NCI-H2171 (cell line): ENCODE measurements around the gene ASB16.

Experiments used
- DNase-seq: peaks from one replicate; lab custom pipeline; 2025; lab: John Stamatoyannopoulos, UW

Gene ASB16

DNA sequence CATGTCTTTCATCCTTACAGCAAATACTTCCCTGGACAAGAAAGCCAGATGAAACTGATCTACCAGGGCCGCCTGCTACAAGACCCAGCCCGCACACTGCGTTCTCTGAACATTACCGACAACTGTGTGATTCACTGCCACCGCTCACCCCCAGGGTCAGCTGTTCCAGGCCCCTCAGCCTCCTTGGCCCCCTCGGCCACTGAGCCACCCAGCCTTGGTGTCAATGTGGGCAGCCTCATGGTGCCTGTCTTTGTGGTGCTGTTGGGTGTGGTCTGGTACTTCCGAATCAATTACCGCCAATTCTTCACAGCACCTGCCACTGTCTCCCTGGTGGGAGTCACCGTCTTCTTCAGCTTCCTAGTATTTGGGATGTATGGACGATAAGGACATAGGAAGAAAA lies 20.0 kb downstream of the ASB16 start:
- no peak for DNase-seq

DNA sequence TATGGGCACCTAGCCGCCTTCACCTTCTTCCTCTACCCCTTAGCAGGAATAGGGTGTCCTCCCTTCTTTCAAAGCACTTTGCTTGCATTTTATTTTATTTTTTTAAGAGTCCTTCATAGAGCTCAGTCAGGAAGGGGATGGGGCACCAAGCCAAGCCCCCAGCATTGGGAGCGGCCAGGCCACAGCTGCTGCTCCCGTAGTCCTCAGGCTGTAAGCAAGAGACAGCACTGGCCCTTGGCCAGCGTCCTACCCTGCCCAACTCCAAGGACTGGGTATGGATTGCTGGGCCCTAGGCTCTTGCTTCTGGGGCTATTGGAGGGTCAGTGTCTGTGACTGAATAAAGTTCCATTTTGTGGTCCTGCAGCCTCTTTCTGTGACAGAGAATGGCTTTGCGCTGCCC lies 20.9 kb downstream of the ASB16 start:
- no peak for DNase-seq

DNA sequence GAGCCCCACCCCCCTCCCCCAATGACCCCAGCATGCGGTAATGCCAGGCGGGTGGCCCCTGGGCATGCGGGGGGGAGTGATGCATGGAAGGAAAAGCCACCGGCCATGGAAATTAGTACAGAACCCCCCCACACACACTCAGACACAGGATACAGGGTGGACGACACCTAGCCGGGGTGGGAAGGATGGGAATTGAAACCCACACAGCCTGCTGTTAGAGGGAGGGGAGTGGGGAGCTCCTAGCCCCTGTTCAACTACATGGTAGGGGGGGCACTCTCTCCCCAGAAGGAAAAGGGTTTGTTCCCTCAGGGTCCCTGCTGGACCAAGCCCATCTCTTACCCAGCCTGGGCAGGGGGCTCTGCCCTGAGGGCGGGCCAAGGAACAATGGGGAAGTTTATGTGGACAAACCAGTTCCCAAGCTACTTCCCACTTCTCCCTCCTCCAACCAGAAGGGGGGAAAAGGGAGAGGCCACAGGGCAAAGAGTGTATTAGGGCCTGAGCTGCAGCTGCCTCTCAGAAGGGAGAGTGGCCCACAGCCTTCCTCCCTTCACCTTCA lies 21.5 kb downstream of the ASB16 start:
- DNase-seq: no peak

DNA sequence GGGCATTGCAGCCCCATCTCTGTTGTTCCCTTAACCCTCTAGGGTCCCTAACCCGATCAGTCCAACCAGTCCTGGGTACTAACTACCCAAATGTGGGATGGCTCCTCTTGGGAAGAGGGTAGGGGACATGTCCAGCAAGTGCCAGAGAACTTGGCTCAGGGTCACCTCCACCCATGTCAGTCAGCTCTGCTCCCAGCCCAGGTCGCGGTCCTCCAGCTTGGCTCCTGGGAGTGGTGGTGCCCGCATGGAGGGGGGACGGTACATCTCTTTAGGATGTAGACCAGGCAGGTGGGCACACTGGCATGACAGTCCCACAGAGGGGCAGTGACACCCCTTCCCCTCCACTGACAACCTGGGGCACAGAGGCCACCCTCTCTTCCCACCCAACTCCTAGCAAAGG lies 22.2 kb downstream of the ASB16 start:
- no peak for DNase-seq

DNA sequence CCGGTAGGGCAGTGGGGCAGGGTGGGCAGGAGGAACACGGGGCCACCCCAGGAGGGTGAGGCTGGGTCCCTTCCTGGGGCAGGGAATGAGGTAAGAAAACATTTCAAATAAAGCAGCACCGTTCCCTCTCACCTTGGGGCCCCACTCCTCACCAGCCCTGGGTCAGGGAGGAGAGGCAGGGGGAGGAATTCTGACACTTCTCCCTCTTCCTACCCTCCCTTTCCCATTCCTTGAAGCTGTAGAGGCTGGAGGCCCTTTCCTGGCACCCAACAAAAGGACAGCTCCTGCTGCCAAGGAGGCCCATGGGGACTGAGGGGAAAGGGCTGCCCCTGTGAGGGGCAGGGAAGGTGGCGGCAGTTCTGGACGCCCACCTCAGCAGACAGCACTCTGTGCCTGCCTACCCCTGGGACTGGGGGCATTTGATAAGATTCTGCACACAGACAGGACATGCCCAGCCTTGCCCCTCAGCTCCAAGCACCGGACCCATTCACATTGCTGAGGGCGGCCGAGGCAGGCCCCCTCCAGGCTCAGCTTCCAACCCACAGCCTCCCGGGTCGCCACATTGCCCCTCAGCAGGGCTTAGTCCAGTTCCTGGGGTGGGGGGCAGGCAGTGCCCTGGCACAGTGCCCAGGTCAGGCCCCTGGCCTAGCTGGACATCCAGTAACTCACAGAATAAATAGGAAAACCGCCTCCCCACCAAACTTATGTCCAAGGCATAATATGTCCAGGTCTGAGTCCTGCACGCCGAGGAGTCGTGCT lies 23.0 kb downstream of the ASB16 start:
- no peak for DNase-seq

DNA sequence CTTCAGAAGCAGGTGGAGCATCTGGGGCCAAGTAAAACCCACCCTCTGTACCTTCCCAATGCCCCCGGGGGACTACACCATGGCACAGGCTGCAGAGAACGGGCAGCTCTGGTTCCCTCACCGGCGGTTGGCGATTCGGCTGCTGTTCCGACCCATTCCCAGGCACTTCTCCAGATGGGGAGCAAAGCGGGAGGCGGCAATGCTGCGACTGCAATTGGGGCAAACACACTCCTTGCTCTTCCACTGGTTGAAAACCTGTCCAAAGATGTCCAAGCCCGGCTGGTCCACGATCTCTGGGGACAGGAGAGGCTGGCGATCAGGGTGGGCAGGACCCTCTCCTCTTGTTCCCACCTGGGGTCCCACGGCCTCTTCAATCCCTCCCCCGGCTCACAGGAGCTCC lies 26.6 kb downstream of the ASB16 start:
- DNase-seq: no peak

DNA sequence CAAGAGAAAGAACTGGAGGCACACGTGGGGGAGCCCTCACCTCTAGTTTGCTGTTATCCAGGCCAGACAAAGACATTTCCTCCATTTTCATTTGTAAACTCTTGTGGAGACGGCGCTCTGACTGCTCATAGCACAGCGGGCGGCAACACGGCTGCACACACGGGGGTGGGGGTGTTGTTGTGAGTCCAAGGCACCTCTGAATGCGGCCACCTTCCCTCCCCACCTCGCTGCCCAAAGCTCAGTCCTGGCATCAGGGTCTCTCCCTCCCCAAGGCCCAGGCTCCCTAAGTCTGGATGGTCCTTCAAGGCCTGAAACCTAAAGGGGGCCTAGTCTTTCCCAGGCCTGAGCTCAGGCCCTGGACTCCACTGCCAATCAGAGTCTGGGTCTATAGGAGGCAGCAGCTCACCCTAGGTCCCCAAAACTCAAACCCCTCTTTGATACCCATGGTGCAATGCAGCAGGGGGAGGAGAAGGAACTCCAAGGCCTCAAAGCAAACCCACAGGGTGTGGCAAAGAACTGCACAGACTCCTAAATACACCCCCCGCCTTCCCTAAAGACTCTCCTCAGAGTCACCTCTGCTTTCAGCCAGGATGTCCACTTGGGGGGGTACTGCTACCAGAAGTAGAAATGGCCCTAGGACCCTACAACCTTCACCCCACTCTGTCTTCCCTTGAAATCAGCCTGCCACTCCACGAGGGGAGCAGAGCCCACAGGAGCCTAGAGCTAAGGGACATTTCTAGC lies 27.6 kb downstream of the ASB16 start:
- no peak for DNase-seq

DNA sequence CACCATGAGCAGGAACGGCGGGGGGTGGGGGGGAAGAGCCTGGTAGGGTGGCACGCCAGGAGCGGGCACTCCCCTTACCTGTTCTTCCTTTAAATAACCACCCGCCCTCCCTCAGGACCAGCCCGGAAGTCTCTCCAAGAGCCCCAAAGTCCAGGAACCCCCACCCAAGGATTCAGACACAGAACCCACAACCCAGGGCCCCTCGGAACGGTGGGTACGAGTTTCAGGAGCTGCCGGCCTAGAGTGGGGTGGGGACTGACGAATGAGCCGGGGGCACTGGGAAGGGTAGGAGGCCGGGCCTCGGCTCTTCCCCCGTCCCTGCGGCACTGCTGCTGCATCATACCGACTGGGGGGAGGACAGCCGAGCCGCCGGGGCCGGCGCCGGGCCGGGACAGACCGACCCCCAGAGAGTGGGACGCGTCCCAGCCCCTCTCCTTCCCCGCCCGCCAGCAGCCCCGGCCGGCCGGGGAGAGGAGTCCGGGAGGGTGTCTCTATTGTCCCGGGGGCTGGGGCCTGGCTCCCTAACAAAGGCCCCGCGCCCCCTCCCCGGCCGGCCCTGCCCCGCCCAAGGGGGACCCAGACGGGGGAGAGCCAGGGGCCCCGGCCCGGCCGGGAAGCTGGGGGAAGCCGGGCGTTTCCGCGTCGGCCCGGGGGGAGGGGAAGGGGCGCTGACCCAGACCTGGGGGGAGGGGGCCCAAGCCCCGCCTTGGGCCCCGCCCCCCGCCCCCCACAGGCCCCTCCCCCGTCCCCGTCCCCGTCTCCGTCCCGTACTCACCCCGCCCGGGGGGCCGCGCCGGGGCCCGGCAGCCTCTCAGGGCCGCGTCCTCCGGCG lies 28.4 kb downstream of the ASB16 start:
- DNase-seq: peak; percentile 36

DNA sequence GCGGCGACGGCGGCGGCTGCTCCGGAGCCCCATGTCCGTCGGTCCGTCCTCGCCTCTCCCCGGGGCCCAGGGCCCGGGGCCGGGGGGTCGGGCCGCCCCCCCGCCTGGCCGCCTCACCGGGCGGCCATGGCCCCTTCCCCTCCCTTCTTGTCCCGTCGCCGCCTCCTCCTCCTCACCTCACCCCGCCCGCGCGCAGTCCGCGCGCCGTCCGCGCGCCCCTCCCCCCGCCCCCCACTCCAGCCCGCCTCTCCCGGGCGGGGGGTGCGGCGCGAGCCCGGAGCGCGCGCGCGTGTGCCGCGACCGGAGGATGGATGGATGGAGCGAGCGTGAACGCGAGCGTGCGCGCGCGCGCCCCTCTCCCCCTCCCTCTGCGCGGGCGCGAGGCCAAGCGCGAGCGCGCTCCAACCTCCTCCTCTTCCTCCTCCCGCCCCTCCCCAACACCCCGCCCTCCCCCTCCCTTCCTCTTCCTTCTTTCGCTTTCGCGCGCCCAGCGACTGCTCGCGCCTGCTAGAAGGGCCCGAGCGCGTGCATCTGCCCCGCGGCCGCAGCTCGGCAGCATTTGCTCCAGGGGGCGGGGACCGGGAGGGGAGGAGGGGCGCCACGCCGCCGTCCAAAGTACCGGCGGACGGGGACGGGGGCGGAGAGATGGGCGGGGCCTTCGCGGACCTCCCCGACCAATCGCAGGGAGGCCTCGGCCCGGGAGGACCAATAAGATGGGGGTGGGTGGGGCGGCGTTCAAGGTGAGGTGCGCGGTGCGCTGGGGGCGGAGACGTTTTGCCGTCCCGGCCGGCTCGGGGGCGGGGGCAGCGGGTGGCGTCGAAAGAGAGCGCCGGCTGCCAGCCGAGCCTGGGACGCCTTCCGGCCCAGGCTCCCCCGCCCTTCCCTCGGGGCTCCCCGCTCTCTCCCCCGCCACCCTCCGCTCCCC lies 29.3 kb downstream of the ASB16 start, which contains the start of gene ATXN7L3:
TSS of gene ATXN7L3 (minus strand) at position 332 of the 925 bp plus-strand sequence. CDS start 1,814 bp downstream, outside the sequence.
- peak; percentile 99 for DNase-seq

DNA sequence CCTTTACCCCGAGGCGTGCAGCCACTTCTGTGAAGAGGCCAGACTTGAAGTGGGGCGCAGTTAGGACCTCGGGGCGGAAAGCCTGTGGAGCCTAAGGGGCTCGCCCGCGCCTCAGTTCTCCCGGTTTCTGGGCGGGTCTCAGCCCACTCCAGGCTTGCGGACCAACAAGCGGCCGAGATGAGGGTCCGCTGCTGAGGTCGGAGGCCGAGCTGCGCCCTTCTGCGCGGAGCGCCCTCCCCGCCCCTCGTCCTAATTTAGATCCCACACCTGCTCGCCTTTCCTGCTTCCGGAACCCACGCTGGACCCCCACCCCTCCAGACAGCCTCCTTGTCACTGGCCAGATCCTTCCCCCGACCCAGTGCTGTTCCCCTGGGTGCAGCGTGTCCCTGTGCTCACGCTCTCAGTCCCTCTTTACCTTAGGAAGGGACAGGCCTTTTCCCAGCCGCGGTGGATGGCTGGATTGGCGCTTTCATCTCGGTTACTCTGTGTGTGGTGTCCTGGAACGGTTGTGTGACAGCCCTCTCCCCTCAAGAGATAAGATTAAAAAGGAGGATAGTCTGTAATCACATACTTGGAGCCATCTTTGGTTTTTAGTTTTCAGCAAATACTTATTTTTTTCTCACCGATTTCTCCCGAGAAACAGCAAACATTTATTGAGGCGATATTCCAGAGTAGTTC lies 30.1 kb downstream of the ASB16 start:
- DNase-seq: no peak

DNA sequence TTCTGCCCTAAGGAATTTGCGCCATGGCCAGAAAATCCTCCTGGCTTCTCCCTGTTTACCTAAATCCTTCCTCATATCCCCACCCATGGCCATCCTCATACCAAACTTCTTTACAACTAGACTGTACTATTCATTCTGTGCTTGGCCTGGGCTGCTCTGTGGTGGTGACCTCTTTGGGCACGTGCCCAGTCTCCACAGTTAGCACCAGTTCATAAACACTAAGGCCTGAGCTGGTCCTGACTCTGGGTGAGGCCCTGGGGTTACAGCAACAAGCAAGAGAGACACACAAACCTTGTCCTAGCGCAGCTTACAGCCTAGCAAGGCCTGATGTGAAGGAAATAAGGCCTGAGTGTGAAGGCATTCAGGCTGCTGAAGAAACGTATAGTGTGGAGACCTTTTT lies 32.3 kb downstream of the ASB16 start:
- no peak for DNase-seq

DNA sequence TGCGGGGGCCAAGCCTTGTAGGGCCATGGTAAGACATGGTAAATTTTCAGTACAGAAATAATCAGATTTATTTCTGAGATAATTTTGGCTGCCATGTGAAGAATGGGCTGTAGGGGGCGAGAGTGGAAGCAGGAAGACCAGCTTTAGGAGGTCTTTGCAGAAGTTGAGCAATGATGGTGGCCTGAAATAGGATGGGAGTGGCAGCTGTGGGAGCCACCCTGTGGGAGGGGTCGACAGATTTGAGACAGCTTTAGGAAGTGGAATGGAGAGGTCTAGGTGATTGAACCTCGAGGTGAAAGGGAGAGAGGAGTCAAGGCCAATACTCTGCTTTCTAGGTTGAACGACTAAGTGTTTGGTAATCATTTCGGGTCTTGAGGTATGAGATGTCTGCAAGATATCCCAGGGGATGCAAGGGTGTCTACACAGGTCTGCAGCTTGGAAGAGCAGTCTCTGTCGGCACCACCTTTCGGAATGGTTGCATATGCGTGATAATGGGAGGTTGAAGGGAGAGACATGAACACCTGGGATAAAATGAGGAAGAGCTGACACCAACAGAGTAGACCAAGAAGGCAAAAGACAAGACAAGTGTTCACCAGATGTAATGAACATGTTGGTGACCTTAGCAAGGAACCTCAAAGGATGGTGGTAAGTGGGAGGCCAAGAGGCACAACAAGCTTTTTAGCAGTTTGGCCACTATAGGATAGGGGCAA lies 33.4 kb downstream of the ASB16 start:
- DNase-seq: no peak

DNA sequence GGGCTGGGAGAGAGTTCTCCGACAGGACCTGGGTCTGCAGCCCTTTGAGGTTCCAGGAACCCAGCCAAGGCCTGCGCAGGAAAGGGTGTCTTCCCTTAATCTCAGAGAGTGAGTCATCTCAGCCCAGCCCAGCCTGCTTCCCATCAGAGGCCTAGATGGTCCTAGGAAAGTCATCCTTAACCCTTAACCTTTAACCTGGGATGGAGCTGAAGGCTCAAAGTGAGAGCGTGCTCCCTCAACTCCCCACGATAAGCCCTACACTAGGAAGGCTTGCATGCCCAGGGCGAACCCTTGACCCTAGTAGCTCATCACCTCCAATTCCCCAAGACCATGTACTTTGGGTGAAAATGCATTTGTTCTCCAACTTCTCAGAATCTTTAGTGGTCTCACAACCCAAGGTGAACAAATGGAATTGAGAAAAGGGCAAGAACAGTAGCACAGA lies 34.0 kb downstream of the ASB16 start:
- no peak for DNase-seq

DNA sequence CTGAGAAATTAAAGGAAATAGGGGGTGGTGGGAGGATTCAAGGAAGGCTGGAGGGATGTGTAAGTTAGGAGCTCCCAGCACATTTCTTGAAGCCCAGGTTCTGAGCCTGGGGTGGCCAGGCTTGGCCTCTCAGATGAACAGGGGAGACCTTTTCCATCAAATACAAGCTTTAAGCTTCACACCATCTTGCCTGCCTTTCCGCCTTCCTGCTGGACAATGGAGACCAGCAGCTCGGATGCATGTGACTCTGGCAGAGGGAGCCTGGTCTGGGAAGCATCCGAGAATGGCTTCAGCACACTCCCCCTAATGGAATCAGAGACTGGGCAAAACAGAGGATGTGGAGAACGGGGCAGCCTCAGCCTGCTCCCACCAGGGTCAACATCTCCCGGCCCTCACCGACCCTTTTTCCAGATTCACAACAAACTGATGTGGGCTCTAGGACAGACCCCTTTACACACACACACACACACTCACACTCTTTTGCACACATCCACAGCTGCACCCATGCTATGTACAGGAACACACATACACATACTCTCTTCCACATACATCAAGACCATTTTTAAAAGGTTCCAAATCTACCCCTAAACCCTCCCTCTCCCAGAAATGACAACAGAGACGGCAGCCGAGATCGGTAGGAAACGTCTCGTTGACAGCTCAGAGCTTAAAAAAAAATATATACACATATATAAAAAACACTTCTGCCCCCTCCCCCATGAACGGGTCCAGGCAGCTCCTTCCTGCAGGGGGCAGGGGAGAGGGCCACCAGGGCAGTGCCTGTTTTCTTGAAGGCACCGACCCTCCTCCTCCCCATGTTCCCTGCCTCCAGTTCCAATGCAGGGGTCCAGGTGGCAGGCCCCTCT lies 35.7 kb downstream of the ASB16 start:
- DNase-seq: no peak

DNA sequence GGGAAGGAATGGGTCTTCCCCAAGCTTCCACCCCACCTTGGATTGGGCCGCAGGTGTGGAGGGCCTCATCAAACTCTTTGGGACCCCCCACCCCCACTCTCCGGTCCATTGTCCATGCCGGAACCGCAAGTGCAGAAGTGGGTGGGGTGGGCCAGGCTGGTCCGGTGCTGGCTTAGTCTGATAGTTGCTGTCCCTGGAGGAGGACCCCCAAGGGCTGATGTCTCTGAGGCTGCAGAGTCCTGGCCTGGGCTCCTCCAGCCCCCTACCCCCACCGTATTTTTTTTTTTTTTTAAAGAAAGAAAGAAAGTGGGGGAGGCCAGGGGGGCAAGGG lies 36.3 kb downstream of the ASB16 start:
- no peak for DNase-seq

DNA sequence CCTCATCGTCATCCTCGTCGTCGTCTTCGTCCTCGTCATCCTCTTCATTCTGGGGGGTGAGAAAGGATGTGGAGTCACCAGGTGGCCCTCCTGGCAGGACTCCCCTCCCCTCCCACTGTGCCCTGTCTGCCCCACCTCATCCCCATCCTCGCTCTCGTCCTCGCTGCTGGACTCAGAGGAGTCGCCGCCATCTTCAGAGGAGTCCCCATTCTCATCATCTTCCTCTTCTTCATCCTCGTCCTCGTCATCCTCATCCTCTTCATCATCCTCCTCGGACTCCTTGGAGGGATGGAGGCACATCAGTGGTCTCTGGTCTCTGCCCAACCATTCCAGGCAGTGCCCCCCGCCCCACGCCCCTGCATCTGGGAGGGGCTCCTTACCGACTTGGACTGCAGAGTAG lies 36.8 kb downstream of the ASB16 start:
- no peak for DNase-seq

DNA sequence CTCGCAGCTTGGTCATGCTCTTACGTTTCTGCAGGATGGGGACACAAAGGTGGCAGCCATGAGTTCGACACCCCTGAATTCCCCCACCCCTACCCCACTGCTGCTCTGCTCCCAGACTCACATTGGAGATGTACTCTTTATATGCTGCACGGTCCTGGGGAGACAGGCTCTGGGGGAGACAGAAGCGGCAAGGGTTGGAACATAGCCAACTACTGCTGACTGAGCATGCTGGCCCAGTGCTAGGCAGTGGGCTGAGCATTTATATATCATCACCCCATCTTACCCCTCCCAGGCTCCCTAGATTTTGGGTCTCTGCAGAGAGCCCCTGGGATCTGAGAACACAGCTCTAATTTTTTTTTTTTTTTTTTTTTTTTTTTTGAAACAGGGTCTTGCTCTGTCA lies 37.2 kb downstream of the ASB16 start:
- no peak for DNase-seq

DNA sequence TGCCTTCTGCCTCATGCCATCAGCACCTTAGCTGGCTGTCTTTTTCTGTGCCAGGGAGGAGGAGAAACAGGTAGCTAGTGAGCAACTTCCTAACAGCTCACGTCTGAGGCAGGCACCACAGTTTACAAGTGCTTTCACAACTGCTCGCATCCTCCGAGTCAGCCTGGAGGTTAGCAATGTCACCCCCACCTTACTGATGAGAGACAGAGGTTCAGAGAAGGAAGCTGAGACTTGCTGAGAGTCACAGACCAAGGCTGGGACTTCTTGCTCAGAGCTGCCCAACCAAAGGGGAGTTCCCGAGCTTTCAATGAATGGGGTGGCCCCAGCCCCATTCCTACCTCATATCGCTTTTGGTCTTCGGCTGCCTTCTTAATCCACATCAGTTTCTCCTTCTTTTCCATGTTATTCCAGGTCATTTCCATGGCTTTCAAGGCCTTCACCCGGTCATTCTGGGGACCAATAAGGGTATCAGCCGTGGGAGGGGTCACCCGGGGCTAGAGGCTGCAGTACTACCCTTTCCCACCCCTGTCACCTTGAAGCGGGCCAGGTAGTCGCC lies 39.4 kb downstream of the ASB16 start:
- no peak for DNase-seq
